Measurements from ENCODE around the gene USF3. TPM values are rescaled to one million over a fixed set of nuclear protein-coding genes. Genes with fewer than 3 reads are reported as not detected.
A peak's percentile ranks its signal among the peaks of the same experiment; 100 is the strongest.

The USF3 gene
- total and polyA plus RNA-seq, 2 donors (not counting 1 experiment from before 2014, with no cell fraction given), result 9.8 to 38.9 TPM

DNA sequence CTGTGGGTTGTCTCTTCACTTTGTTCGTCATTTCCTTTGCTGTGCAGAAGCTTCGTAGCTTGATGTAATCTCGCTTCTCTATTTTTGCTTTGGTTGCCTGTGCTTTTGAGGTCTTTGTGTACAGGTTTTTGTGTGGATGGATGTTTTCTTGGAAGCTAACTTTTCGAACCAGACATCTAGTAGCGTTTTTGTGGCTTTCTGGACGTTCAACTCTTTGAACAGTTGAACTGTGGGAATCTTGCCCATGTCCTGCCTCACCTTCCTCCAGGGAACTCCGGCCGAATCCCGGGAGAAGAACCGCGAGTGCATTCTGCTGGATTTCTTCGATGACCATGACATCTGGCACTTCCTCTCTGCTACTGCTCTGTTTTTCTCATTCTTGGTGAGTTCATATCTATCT is 70.6 kb downstream of the USF3 start:
- peak overlapping the region; percentile 63 for H3K9ac ChIP-seq (ENCODE audit: low read length)
- TF ChIP-seq, protein P1, sequence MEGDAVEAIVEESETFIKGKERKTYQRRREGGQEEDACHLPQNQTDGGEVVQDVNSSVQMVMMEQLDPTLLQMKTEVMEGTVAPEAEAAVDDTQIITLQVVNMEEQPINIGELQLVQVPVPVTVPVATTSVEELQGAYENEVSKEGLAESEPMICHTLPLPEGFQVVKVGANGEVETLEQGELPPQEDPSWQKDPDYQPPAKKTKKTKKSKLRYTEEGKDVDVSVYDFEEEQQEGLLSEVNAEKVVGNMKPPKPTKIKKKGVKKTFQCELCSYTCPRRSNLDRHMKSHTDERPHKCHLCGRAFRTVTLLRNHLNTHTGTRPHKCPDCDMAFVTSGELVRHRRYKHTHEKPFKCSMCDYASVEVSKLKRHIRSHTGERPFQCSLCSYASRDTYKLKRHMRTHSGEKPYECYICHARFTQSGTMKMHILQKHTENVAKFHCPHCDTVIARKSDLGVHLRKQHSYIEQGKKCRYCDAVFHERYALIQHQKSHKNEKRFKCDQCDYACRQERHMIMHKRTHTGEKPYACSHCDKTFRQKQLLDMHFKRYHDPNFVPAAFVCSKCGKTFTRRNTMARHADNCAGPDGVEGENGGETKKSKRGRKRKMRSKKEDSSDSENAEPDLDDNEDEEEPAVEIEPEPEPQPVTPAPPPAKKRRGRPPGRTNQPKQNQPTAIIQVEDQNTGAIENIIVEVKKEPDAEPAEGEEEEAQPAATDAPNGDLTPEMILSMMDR (IDR thresholded peaks at IDR 0.05), result no peak
- TF ChIP-seq EZH2 (IDR thresholded peaks at IDR 0.05; ENCODE audit: borderline replicate concordance, insufficient read depth, low read depth, low read length, poor library complexity, severe bottlenecking), result no peak
- H3K9me3 ChIP-seq (ENCODE audit: control extremely low read depth in 1 of 3, control insufficient read depth in 2 of 3, insufficient read depth in 1 of 3, low read length in 2 of 3), result no peaks in the 10 kb centered on the region
- WGBS (ENCODE audit: insufficient coverage), result 52% methylated on average over 12 of the region's 12 CpGs
- peak; percentile 32 for ATAC-seq (ENCODE audit: low read depth)
- H3K27ac ChIP-seq (ENCODE audit: low read length in 2 of 2), result peak overlapping the region; percentile 83 to 86
- CTCF ChIA-PET, result interaction anchor here (0.8 to 5.2 kb wide), 10 partner anchors 19 to 983 kb away, joined by 3 to 42 read pairs (median 6); no protein-coding TSS in a partner anchor
- H3K4me2 ChIP-seq (replicated peaks; ENCODE audit: low read depth, low read length, poor library complexity, severe bottlenecking), result peak overlapping the region; percentile 72
- H3K4me3 ChIP-seq (ENCODE audit: control extremely low read depth in 1 of 5, extremely low read depth in 1 of 5, insufficient read depth in 1 of 5, low read depth in 2 of 5, low read length in 4 of 5), result peak overlapping the region; percentile 34 to 68 (median 63)
- H3K27me3 ChIP-seq (replicated peaks in 1 of 4; ENCODE audit: control extremely low read depth in 1 of 4, control insufficient read depth in 3 of 4, insufficient read depth in 4 of 4, low read length in 3 of 4), result no peaks in the 10 kb centered on the region
- H3K27me3 Mint-ChIP-seq, result no peaks in the 10 kb centered on the region
- peaks cover 51% of the 10 kb centered on the region for H3K4me1 Mint-ChIP-seq
- H3K4me1 ChIP-seq (ENCODE audit: control insufficient read depth in 2 of 2, insufficient read depth in 2 of 2, low read length in 2 of 2), result peaks cover 30 to 32% of the 10 kb centered on the region in 2 donors
- H3K4me3 Mint-ChIP-seq, result peak overlapping the region; percentile 90
- no peaks in the 10 kb centered on the region for H3K9me3 Mint-ChIP-seq (ENCODE audit: insufficient read depth)
- peak overlapping the region; percentile 95 for H3K27ac Mint-ChIP-seq
- peak; percentile 59 for DNase-seq
- H3K36me3 ChIP-seq (replicated peaks in 1 of 2; ENCODE audit: control extremely low read depth in 1 of 2, control insufficient read depth in 1 of 2, extremely low read depth in 1 of 2, insufficient read depth in 2 of 2, low read length in 1 of 2), result peaks cover 15 to 45% of the 10 kb centered on the region in 2 experiments
- POLR2A ChIA-PET, result no interaction called here
- peaks cover 27% of the 10 kb centered on the region for H3K79me2 ChIP-seq (ENCODE audit: control insufficient read depth, insufficient read depth, low read length)
- intact Hi-C loops (cut with micrococcal nuclease), result loop anchor here (1.0 to 10.0 kb wide), 6 partner anchors 19 to 574 kb away; partner anchors contain the start of gene SIDT1
- H4K20me1 ChIP-seq (ENCODE audit: control insufficient read depth, insufficient read depth, low read length, poor library complexity, severe bottlenecking), result no peaks in the 10 kb centered on the region
- H2AFZ ChIP-seq (ENCODE audit: insufficient read depth, low read depth, low read length, poor library complexity, severe bottlenecking), result peak overlapping the region; percentile 43

- H3K36me3 ChIP-seq (replicated peaks in 1 of 2; ENCODE audit: control extremely low read depth in 1 of 2, control insufficient read depth in 1 of 2, extremely low read depth in 1 of 2, insufficient read depth in 2 of 2, low read length in 1 of 2), result peaks cover 13 to 48% of the 10 kb centered on the region in 2 experiments
- H3K9me3 Mint-ChIP-seq (ENCODE audit: insufficient read depth), result no peaks in the 10 kb centered on the region
- H3K27me3 ChIP-seq (replicated peaks in 1 of 4; ENCODE audit: control extremely low read depth in 1 of 4, control insufficient read depth in 3 of 4, insufficient read depth in 4 of 4, low read length in 3 of 4), result no peaks in the 10 kb centered on the region
- peak overlapping the region in 1 of 2 donors; percentile 7 for H3K27ac ChIP-seq (ENCODE audit: low read length in 2 of 2)
- H3K27me3 Mint-ChIP-seq, result no peaks in the 10 kb centered on the region
- H3K4me3 ChIP-seq (ENCODE audit: control extremely low read depth in 1 of 5, extremely low read depth in 1 of 5, insufficient read depth in 1 of 5, low read depth in 2 of 5, low read length in 4 of 5), result no peak overlapping the region
- H3K79me2 ChIP-seq (ENCODE audit: control insufficient read depth, insufficient read depth, low read length), result peaks cover 21% of the 10 kb centered on the region
- ChIA-PET CTCF (no interaction called here), POLR2A (no interaction called here)
- ATAC-seq (ENCODE audit: low read depth) (no peak), DNase-seq (no peak)
- peaks cover 56% of the 10 kb centered on the region for H3K4me1 Mint-ChIP-seq
- WGBS (ENCODE audit: insufficient coverage), result 100% methylated on average over 2 of the region's 7 CpGs
- no peak overlapping the region for H3K4me3 Mint-ChIP-seq
- H3K27ac Mint-ChIP-seq, result peak overlapping the region; percentile 38
- H3K4me2 ChIP-seq (replicated peaks; ENCODE audit: low read depth, low read length, poor library complexity, severe bottlenecking), result no peak overlapping the region
- no peaks in the 10 kb centered on the region for H4K20me1 ChIP-seq (ENCODE audit: control insufficient read depth, insufficient read depth, low read length, poor library complexity, severe bottlenecking)
- peaks cover 35 to 38% of the 10 kb centered on the region in 2 donors for H3K4me1 ChIP-seq (ENCODE audit: control insufficient read depth in 2 of 2, insufficient read depth in 2 of 2, low read length in 2 of 2)
- intact Hi-C loops (cut with micrococcal nuclease), result loop anchor here (10.0 kb wide), 1 partner anchor 489 kb away; no protein-coding TSS in a partner anchor
- H3K9me3 ChIP-seq (ENCODE audit: control extremely low read depth in 1 of 3, control insufficient read depth in 2 of 3, insufficient read depth in 1 of 3, low read length in 2 of 3), result no peaks in the 10 kb centered on the region
- no peak overlapping the region for H3K9ac ChIP-seq (ENCODE audit: low read length)
- TF ChIP-seq EZH2 (IDR thresholded peaks at IDR 0.05; ENCODE audit: borderline replicate concordance, insufficient read depth, low read depth, low read length, poor library complexity, severe bottlenecking), result no peak
- TF ChIP-seq, protein P1 (IDR thresholded peaks at IDR 0.05), result no peak
- no peak overlapping the region for H2AFZ ChIP-seq (ENCODE audit: insufficient read depth, low read depth, low read length, poor library complexity, severe bottlenecking)
Observed at GRCh38 chr3:113623811-113624210, 72.6 kb downstream of the USF3 start.
